GM18517 (cell line): ENCODE measurements around the gene TEX50.
"Not testable (repeated sequence)": the region's sequence is repeated elsewhere in the genome, so short reads cannot be mapped to it uniquely, and the experiment has no call there.

ENCODE experiments used
- ATAC-seq: cut with Tn5 transposase; IDR thresholded peaks from one replicate; pipeline ENCODE4 v1.9.1; 2021; ENCODE audit warnings: mild to moderate bottlenecking, moderate library complexity; ENCODE audit not compliant: unreplicated experiment

Gene TEX50, protein sequence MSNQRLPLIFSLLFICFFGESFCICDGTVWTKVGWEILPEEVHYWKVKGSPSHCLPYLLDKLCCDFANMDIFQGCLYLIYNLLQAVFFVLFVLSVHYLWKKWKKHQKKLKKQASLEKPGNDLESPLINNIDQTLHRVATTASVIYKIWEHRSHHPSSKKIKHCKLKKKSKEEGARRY

GRCh38 chr1:173635116-173635515 lies at the start of gene TEX50:
TSS of gene TEX50 (plus strand) at chr1:173635338. CDS start at chr1:173635522, 184 bp downstream.
- ATAC-seq: no peak

GRCh38 chr1:173590557-173590956 lies 44.6 kb upstream of the TEX50 start:
- ATAC-seq: no peak

DNA sequence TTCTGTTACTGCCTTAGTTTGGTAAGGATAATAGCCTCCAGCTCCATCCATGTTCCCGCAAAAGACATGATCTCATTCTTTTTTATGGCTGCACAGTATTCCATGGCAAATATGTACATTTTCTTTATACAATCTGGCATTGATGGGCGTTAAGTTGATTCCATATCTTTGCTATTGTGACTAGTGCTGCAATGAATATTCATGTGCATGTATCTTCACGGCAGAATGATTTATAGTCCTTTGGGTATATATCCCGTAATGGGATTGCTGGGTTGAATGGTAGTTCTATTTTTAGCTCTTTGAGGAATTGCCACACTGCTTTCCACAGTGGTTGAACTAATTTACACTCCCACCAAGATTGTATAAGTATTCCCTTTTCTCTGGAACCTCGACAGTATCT lies 44.0 kb upstream of the TEX50 start:
- not testable (repeated sequence) for ATAC-seq

DNA sequence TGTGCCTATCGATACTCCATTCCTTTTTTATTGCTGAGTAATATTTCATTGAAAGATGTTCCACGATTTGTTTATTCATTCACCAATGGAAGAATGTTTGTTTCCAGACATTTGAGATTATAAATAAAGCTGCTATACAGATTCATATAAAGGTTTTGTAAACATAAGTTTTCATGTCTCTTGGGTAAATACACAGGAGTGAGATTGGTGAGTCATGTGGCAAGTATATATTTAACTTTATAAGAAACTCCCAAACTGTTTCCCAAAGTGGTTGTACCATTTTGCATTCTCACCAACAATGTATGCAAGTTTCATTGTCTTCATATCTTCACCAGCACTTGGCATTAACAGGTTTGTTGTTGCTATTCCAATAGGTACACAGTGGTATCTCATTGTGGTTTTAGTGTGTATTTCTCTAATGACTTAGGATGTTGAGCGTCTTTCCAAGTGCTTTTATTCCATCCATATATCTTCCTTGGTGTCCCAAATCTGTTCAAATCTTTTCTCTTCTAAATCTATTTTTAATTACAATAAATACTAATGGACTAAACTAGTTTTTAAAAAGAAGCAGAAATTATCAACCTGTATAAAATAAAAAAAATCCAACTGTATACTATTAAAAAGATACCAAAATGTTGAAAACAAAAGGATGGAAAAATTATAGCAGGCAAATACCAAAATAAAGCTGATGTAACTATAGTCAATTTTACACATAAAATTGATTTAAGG lies 38.9 kb upstream of the TEX50 start:
- no peak for ATAC-seq

- peak; percentile 72 for ATAC-seq
Measured at GRCh38 chr1:173601588-173601987, 33.5 kb upstream of the TEX50 start.

GRCh38 chr1:173603056-173603591 lies 32.0 kb upstream of the TEX50 start, which contains the start of gene SLC9C2:
TSS of gene SLC9C2 (minus strand) at chr1:173603072. CDS start at chr1:173601776, 1,296 bp downstream.
- ATAC-seq: no peak

DNA sequence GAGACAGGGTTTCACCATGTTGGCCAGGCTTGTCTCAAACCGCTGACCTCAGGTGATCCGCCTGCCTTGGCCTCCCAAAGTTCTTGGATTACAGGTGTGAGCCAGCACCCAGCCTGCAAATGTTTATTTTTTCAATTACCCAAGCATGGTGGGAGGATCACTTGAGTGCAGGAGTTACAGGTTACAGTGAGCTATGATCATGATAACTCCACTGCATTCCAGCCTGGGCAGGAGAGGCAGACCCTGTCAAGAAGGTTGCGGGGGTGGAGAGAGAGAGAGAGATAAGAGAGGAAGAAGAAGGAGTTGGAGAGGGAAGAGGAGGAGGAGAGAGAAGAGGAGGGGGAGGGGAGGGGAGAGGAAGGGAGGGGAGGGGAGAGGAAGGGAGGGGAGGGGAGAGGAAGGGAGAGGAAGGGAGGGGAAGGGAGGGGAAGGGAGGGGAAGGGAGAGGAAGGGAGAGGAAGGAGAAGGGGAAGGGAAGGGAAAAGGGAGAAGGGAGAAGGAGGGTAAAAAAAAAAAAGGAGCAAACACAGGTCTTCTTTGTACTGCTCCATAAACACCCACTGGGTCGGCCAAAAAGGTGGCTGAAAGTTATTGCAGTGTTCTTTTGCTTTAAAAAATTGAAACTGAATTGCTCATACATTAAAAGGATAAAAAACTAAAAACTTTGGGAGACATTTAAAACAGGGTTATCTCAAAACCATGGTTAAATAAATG lies 26.5 kb upstream of the TEX50 start:
- no peak for ATAC-seq

DNA sequence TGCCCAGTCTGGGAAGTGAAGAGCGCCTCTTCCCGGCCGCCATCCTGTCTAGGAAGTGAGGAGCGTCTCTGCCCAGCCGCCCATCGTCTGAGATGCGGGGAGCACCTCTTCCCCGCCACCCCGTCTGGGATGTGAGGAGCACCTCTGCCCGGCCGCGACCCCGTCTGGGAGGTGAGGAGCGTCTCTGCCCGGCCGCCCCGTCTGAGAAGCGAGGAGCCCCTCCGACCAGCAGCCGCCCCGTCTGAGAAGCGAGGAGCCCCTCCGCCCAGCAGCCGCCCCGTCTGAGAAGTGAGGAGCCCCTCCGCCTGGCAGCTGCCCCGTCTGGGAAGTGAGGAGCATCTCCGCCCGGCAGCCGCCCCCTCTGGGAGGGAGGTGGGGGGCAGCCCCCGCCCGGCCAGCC lies 22.1 kb upstream of the TEX50 start:
- ATAC-seq: not testable (repeated sequence)

DNA sequence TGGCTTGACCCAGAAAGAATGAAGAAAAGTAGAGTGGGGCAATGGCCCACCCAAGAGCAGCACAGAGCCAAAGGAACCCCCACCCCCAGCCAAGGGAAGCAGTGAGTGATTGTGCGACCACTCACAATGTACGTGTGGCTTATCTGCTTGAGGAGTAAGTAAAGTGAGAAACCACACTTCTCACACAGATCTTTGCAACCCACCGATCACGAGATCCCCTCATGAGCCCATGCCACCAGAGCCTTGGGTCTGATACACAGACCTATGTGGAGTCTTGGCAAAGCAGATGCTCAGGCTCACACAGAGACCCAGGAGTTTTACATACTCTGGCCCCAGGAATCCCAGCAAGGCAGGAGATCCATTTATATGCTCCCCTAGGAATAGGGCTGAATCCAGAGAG lies 18.3 kb upstream of the TEX50 start:
- no peak for ATAC-seq

GRCh38 chr1:173627269-173627668 lies 7.9 kb upstream of the TEX50 start:
- ATAC-seq: no peak

GRCh38 chr1:173628888-173629287 lies 6.2 kb upstream of the TEX50 start:
- no peak for ATAC-seq

- not testable (repeated sequence) for ATAC-seq
Measured at GRCh38 chr1:173637236-173638042, 2.3 kb downstream of the TEX50 start.

GRCh38 chr1:173638043-173639021 lies 3.2 kb downstream of the TEX50 start:
- no peak for ATAC-seq

DNA sequence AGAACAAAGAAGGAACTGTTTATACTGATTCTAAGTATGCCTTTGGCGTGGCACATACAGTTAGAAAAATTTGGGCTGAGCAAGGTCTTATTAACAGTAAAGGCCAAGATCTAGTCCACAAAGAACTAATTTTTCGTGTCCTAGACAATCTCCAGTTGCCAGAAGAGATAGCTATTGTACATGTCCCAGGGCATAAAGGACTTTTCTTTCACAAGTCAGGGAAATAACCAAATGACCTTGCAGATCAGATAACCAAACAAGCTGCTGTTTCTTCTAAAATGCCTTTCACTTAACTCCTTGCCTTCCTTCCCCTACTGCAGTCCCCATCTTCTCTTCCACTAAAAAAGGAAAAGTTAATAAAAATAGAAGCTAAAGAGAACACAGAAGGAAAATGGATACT lies 4.0 kb downstream of the TEX50 start:
- ATAC-seq: no peak

GRCh38 chr1:173642450-173643139 lies 7.5 kb downstream of the TEX50 start:
- not testable (repeated sequence) for ATAC-seq

DNA sequence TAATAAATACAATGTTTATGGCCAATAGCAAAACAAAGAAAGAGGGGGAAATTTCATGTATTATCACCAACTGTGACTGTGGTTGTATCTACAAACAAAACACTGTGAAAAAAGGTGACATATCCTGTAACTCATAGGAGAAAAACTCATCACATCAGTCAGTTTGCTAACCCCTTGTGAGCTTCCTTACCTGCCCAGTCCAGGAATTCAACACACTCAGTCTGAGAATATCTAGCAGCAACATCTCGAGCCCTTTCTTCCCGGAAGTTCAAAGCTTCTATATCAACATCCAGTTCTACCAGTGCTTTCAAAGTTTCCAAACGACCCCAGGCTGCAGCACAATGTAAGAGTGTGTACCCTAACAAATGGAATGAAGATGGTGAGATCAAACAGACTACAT lies 11.5 kb downstream of the TEX50 start:
- ATAC-seq: no peak

GRCh38 chr1:173648880-173649605 lies 13.9 kb downstream of the TEX50 start:
- no peak for ATAC-seq

- no peak for ATAC-seq
Measured at GRCh38 chr1:173660306-173660705, 25.2 kb downstream of the TEX50 start.
